Hepatocyte (in vitro differentiated cells): ENCODE measurements around the gene CSRP1. TPM values are rescaled to one million over a fixed set of nuclear protein-coding genes. Genes with fewer than 3 reads are reported as not detected.

Source experiments
- DNase-seq: peaks from one replicate; pipeline ENCODE4 v3.0.0-alpha.2; 2016; ENCODE audit warnings: low spot score
- H2AFZ ChIP-seq: fragments of 200-600 bp; sonication (generic); 2 replicates; pipeline ENCODE4 v1.6.0; 2016; ENCODE audit warnings: antibody characterized with exemption, mild to moderate bottlenecking
- H3K27ac ChIP-seq: fragments of 200-600 bp; sonication (generic); 2 replicates; pipeline ENCODE4 v1.5.1; 2016; ENCODE audit warnings: mild to moderate bottlenecking
- H3K27me3 ChIP-seq: fragments of 200-600 bp; sonication (generic); 2 replicates; pipeline ENCODE4 v1.6.1; 2016
- H3K36me3 ChIP-seq: fragments of 200-600 bp; sonication (generic); replicated peaks from 2 replicates; pipeline ENCODE4 v1.5.1; 2016; ENCODE audit warnings: low read depth; ENCODE audit not compliant: insufficient read depth
- H3K4me1 ChIP-seq: fragments of 200-600 bp; sonication (generic); 2 replicates; pipeline ENCODE4 v1.5.1; 2016; ENCODE audit warnings: mild to moderate bottlenecking, moderate library complexity; ENCODE audit not compliant: insufficient read depth
- H3K4me2 ChIP-seq: fragments of 200-600 bp; sonication (generic); 2 replicates; pipeline ENCODE4 v1.6.0; 2016
- H3K4me3 ChIP-seq: fragments of 200-600 bp; sonication (generic); 2 replicates; pipeline ENCODE4 v1.5.1; 2016; ENCODE audit warnings: mild to moderate bottlenecking
- H3K79me2 ChIP-seq: fragments of 200-600 bp; sonication (generic); 2 replicates; pipeline ENCODE4 v1.6.0; 2017; ENCODE audit warnings: mild to moderate bottlenecking
- H3K9me2 ChIP-seq: fragments of 200-600 bp; sonication (generic); replicated peaks from 2 replicates; pipeline ENCODE4 v1.6.0; 2017; ENCODE audit warnings: mild to moderate bottlenecking; ENCODE audit not compliant: insufficient read depth
- H3K9me3 ChIP-seq: fragments of 200-600 bp; sonication (generic); 2 replicates; pipeline ENCODE4 v1.5.1; 2016; ENCODE audit warnings: low read depth, mild to moderate bottlenecking
- H4K20me1 ChIP-seq: fragments of 200-600 bp; sonication (generic); 2 replicates; pipeline ENCODE4 v1.6.0; 2016; ENCODE audit warnings: mild to moderate bottlenecking; ENCODE audit not compliant: insufficient read depth, poor library complexity, severe bottlenecking
- CTCF ChIP-seq: fragments of 200-600 bp; sonication (generic); IDR thresholded peaks from 2 replicates; pipeline ENCODE4 v1.5.1; 2016; ENCODE audit warnings: antibody characterized with exemption, mild to moderate bottlenecking; ENCODE audit not compliant: poor library complexity
- EZH2 ChIP-seq: fragments of 200-600 bp; sonication (generic); IDR thresholded peaks from 2 replicates; pipeline ENCODE4 v1.6.1; 2016; ENCODE audit warnings: antibody characterized with exemption, mild to moderate bottlenecking, borderline replicate concordance
- EZH2phosphoT487 ChIP-seq: fragments of 200-600 bp; sonication (generic); IDR thresholded peaks from one replicate; pipeline ENCODE4 v1.6.1; 2018; ENCODE audit warnings: antibody characterized with exemption, mild to moderate bottlenecking, low read depth, moderate library complexity; ENCODE audit not compliant: unreplicated experiment, severe bottlenecking
- WGBS: methylation state at CpG from one replicate; pipeline ENCODE4 v1.1.6; 2016; ENCODE audit warnings: low lambda C conversion rate; ENCODE audit errors: missing lambda C conversion rate; 5-methylcytosine and 5-hydroxymethylcytosine counted together
- polyA plus RNA-seq: library from polyadenylated mRNA; unstranded; fragments of >200 nt; fragmentation: Nextera tagmentation; extraction: Ambion mirVana; gene quantifications from 2 replicates; pipeline ENCODE4 v1.2.1, GENCODE V29; 2016
- total RNA-seq: library from RNA; depleted of rRNA; stranded (reverse); fragments of >200 nt; gene quantifications from 2 replicates; pipeline ENCODE4 v1.2.3, GENCODE V29; 2014

CSRP1 gene
- total and polyA plus RNA-seq, 2 experiments from 2014 or later = 50.9 to 76.0 TPM

- no peaks in the 10 kb centered on the region for H3K27me3 ChIP-seq
- H2AFZ ChIP-seq = no peak overlapping the region
- TF ChIP-seq CTCF = no peak
- no peak for TF ChIP-seq EZH2
- TF ChIP-seq EZH2phosphoT487 = no peak
- H3K4me2 ChIP-seq = no peak overlapping the region
- no peaks in the 10 kb centered on the region for H3K79me2 ChIP-seq
- H3K4me3 ChIP-seq = no peak overlapping the region
- no peaks in the 10 kb centered on the region for H3K9me2 ChIP-seq
- no peak for DNase-seq
- no peaks in the 10 kb centered on the region for H3K36me3 ChIP-seq
- H3K27ac ChIP-seq = no peak overlapping the region
- H4K20me1 ChIP-seq = no peaks in the 10 kb centered on the region
- WGBS = 55% methylated on average over 3 of the region's 3 CpGs
- H3K9me3 ChIP-seq = no peaks in the 10 kb centered on the region
- H3K4me1 ChIP-seq = peaks cover 31% of the 10 kb centered on the region
Measured at GRCh38 chr1:201491896-201492511, 14.9 kb downstream of the CSRP1 start.

- H3K36me3 ChIP-seq = no peaks in the 10 kb centered on the region
- H3K9me3 ChIP-seq = no peaks in the 10 kb centered on the region
- no peak for DNase-seq
- no peaks in the 10 kb centered on the region for H3K9me2 ChIP-seq
- H3K79me2 ChIP-seq = no peaks in the 10 kb centered on the region
- H4K20me1 ChIP-seq = no peaks in the 10 kb centered on the region
- H2AFZ ChIP-seq = no peak overlapping the region
- WGBS = 83% methylated on average over 3 of the region's 3 CpGs
- H3K4me1 ChIP-seq = peaks cover 21% of the 10 kb centered on the region
- TF ChIP-seq CTCF = no peak
- no peak for TF ChIP-seq EZH2phosphoT487
- TF ChIP-seq EZH2 = no peak
- H3K4me2 ChIP-seq = no peak overlapping the region
- H3K4me3 ChIP-seq = no peak overlapping the region
- H3K27ac ChIP-seq = no peak overlapping the region
- H3K27me3 ChIP-seq = no peaks in the 10 kb centered on the region
Measured at GRCh38 chr1:201490708-201491131, 16.2 kb downstream of the CSRP1 start.

- 94% methylated on average over 6 of the region's 6 CpGs for WGBS
- H3K27me3 ChIP-seq = no peaks in the 10 kb centered on the region
- TF ChIP-seq EZH2 (no peak), EZH2phosphoT487 (no peak), CTCF (no peak)
- no peaks in the 10 kb centered on the region for H4K20me1 ChIP-seq
- H3K79me2 ChIP-seq = no peaks in the 10 kb centered on the region
- H3K36me3 ChIP-seq = no peaks in the 10 kb centered on the region
- no peak overlapping the region for H3K27ac ChIP-seq
- no peaks in the 10 kb centered on the region for H3K9me2 ChIP-seq
- H3K4me2 ChIP-seq = no peak overlapping the region
- no peaks in the 10 kb centered on the region for H3K9me3 ChIP-seq
- DNase-seq = no peak
- no peak overlapping the region for H3K4me3 ChIP-seq
- peaks cover 12% of the 10 kb centered on the region for H3K4me1 ChIP-seq
- no peak overlapping the region for H2AFZ ChIP-seq
Measured at GRCh38 chr1:201489643-201490261, 17.2 kb downstream of the CSRP1 start.
